Peyer's patch (tissue), 4 donors: ENCODE data around the gene SRBD1. TPM values are rescaled to one million over a fixed set of nuclear protein-coding genes. Genes with fewer than 3 reads are reported as not detected.

Experiments
- DNase-seq, 3 donors: peaks; one replicate each; pipeline ENCODE4 v3.0.0-alpha.2; 2017 to 2019
- H3K27ac ChIP-seq, 4 donors: fragments of 200-600 bp; sonication (generic); one replicate each; pipeline ENCODE4 v1.5.1; 2016 to 2019
- H3K27me3 ChIP-seq, 2 donors: fragments of 200-600 bp; sonication (generic); one replicate each; pipeline ENCODE4 v1.5.1; 2019
- H3K36me3 ChIP-seq, 3 donors: fragments of 200-600 bp; sonication (generic); one replicate each; pipeline ENCODE4 v1.5.1; 2016 to 2019
- H3K4me1 ChIP-seq, 4 donors: fragments of 200-600 bp; sonication (generic); one replicate each; pipeline ENCODE4 v1.5.1; 2016 to 2019
- H3K4me3 ChIP-seq, 4 donors: fragments of 200-600 bp; sonication (generic); 1 replicate in 3 of 4; 2 replicates in 1 of 4; pipeline ENCODE4 v1.5.1; 2016 to 2019; ENCODE audit warnings: mild to moderate bottlenecking in 1 of 4
- H3K9me3 ChIP-seq, 4 donors: fragments of 200-600 bp; sonication (generic); one replicate each; pipeline ENCODE4 v1.5.1; 2016 to 2019; ENCODE audit warnings: mild to moderate bottlenecking in 1 of 4
- CTCF ChIP-seq, 6 experiments: fragments of 450-650 bp in 4 of 6; fragments of 200-600 bp in 2 of 6; sonication (generic) in 1 of 6; IDR thresholded peaks; one replicate each; pipeline ENCODE4 v1.5.1; 2017 to 2019; ENCODE audit warnings: antibody characterized with exemption in 6 of 6, mild to moderate bottlenecking in 3 of 6, moderate library complexity in 1 of 6
- POLR2A ChIP-seq, 2 donors: fragments of 450-650 bp; IDR thresholded peaks; one replicate each; pipeline ENCODE4 v1.5.1; 2017; ENCODE audit warnings: antibody characterized with exemption in 2 of 2, mild to moderate bottlenecking in 2 of 2, moderate library complexity in 2 of 2
- total RNA-seq, 4 donors: library from RNA; depleted of rRNA; stranded (reverse); fragments of >200 nt; gene quantifications; one replicate each; pipeline ENCODE4 v1.1.0, GENCODE V29; 2016

Gene SRBD1
- total RNA-seq: 10 to 100 TPM; 14.9 to 32.2 (median 22.5) TPM

- Histone ChIP-seq H3K4me3 (peak within 1 kb of the TSS; percentile 63 to 86 (median 77)), H3K27me3 (no peaks in the 10 kb centered on the region), H3K36me3 (no peaks in the 10 kb centered on the region), H3K4me1 (peaks cover 0 to 10% (median 0%) of the 10 kb centered on the region in 4 donors), H3K27ac (peak within 1 kb of the TSS; percentile 77 to 89 (median 88)), H3K9me3 (no peaks in the 10 kb centered on the region)
- TF ChIP-seq CTCF (IDR thresholded peaks at IDR 0.05): peak in 2 of 6 experiments; percentile 9 to 13
- peak; percentile 35 to 55 for TF ChIP-seq POLR2A (IDR thresholded peaks at IDR 0.05)
- DNase-seq: peak; percentile 93 to 98 (median 97)
Observed at GRCh38 chr2:45611020-45611859, at the start of gene SRBD1. Gene SRBD1, minus strand, starts transcription at chr2:45611267. Its CDS starts 5,826 bp downstream, at chr2:45605441.

DNA sequence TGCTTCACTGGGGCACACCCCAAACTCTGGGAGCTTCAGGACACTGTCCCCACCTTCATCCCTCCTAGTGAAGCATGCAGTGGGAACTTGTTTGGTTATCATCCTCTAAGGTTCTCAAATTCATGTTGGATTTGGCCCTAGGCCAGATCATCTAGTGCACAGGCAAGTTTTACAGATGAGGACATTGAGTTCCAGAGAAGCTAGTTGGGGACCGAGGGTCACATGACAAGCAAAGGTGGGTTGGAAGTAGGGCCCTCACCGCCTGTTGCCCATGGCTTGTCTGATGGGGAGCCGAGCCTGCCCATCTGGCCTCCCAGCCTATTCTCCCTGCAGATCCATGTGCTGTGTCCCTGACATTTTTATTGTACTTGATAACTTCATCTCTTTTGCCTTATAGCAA is 43.2 kb upstream of the SRBD1 start:
- DNase-seq: no peak
- no peak overlapping the region for H3K4me3 ChIP-seq

GRCh38 chr2:45653122-45653913 is 42.3 kb upstream of the SRBD1 start:
- Histone ChIP-seq H3K9me3 (no peaks in the 10 kb centered on the region), H3K27me3 (no peaks in the 10 kb centered on the region), H3K4me3 (peak overlapping the region in 3 of 4 donors; percentile 97 to 98 (median 97)), H3K4me1 (peaks cover 0 to 25% (median 0%) of the 10 kb centered on the region in 4 donors), H3K27ac (no peak overlapping the region), H3K36me3 (no peaks in the 10 kb centered on the region)
- TF ChIP-seq POLR2A (IDR thresholded peaks at IDR 0.05): no peak
- TF ChIP-seq CTCF (IDR thresholded peaks at IDR 0.05): no peak
- no peak for DNase-seq

More for the DNA sequence above, 43.2 kb upstream of the SRBD1 start:
- Histone ChIP-seq H3K27me3 (no peaks in the 10 kb centered on the region), H3K36me3 (no peaks in the 10 kb centered on the region), H3K9me3 (no peaks in the 10 kb centered on the region), H3K4me1 (peaks cover 0 to 16% (median 0%) of the 10 kb centered on the region in 4 donors), H3K27ac (no peak overlapping the region)
- TF ChIP-seq POLR2A (IDR thresholded peaks at IDR 0.05) (no peak), CTCF (IDR thresholded peaks at IDR 0.05) (no peak)

DNA sequence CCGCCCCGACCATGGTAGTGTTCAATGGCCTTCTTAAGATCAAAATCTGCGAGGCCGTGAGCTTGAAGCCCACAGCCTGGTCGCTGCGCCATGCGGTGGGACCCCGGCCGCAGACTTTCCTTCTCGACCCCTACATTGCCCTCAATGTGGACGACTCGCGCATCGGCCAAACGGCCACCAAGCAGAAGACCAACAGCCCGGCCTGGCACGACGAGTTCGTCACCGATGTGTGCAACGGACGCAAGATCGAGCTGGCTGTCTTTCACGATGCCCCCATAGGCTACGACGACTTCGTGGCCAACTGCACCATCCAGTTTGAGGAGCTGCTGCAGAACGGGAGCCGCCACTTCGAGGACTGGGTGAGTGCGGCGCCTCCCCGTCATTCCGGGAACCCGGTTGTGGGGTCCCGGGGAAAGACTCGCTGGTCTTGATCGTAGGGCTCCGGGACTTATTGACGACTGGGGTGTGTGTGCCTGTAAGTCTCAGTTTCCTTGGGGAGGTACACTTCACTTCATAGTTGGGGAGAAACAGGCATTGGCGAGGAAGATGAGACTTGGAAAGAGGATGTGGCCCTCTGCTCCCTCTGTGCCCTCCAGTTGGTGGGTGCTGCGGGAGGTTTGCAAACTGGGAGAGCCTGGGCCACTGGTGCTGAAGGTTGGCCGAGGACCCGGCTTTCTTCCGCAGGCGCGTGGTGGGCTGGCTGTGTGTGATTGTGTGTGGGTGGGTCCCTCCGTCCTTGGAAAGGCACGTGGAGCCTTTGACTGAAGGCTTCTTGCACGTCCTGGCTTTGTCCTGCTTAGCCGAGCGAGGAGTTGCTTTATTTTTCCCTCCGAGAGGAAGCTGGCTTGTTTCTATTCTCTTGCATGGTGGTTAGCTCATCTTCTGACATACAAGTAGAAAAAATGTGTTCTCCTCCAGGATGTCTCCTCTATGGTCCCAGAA is 41.3 kb upstream of the SRBD1 start:
- peaks cover 0 to 32% (median 0%) of the 10 kb centered on the region in 4 donors for H3K4me1 ChIP-seq
- no peak for TF ChIP-seq CTCF (IDR thresholded peaks at IDR 0.05)
- TF ChIP-seq POLR2A (IDR thresholded peaks at IDR 0.05): no peak
- peak overlapping the region; percentile 96 to 100 (median 100) for H3K27ac ChIP-seq

More for the DNA sequence above, 41.3 kb upstream of the SRBD1 start:
- Histone ChIP-seq H3K36me3 (no peaks in the 10 kb centered on the region), H3K4me3 (peak overlapping the region; percentile 62 to 98 (median 97)), H3K27me3 (no peaks in the 10 kb centered on the region), H3K9me3 (no peaks in the 10 kb centered on the region)
- DNase-seq: peak; percentile 47 to 66 (median 58)
